WTC11 (cell line): ENCODE measurements around the gene CD69. TPM values are rescaled to one million over a fixed set of nuclear protein-coding genes. Genes with fewer than 3 reads are reported as not detected.

ENCODE experiments used
- ATAC-seq: fragments of 200-7000 bp; cut with Tn5 transposase; 2 replicates; pipeline ENCODE4 v1.10.0; 2021; ENCODE audit warnings: mild to moderate bottlenecking, moderate library complexity
- CTCF ChIA-PET: fragments of 300-600 bp; sonication (Branson Sonifier 250); formaldehyde crosslinking; loops from one replicate; lab custom pipeline; 2021; ENCODE audit warnings: antibody characterized with exemption; lab: Charles Lee
- POLR2A ChIA-PET: fragments of 350-600 bp; sonication (Branson Sonifier 250); formaldehyde crosslinking; loops from one replicate; lab custom pipeline; 2021; ENCODE audit warnings: antibody characterized with exemption; lab: Charles Lee
- DNase-seq: peaks from one replicate; pipeline ENCODE4 v3.0.0; 2021; ENCODE audit warnings: low spot score
- H3K27ac Mint-ChIP-seq: 2 replicates; pipeline ENCODE4 v1.8.0; 2021; ENCODE audit warnings: mixed read lengths
- H3K27me3 Mint-ChIP-seq: 2 replicates; pipeline ENCODE4 v1.8.0; 2021; ENCODE audit warnings: low read depth, mild to moderate bottlenecking, moderate library complexity, mixed read lengths
- H3K36me3 Mint-ChIP-seq: 2 replicates; pipeline ENCODE4 v1.8.0; 2021; ENCODE audit warnings: mixed read lengths
- H3K4me1 Mint-ChIP-seq: 2 replicates; pipeline ENCODE4 v1.8.0; 2022; ENCODE audit warnings: mixed read lengths
- H3K4me3 Mint-ChIP-seq: 2 replicates; pipeline ENCODE4 v1.8.0; 2021; ENCODE audit warnings: mild to moderate bottlenecking, moderate library complexity, mixed read lengths
- H3K9me3 Mint-ChIP-seq: 2 replicates; pipeline ENCODE4 v1.8.0; 2021; ENCODE audit warnings: mixed read lengths
- AFF4 ChIP-seq: sonication (generic); formaldehyde crosslinking; IDR thresholded peaks from 2 replicates; pipeline ENCODE4 v1.8.1; 2023; ENCODE audit warnings: mild to moderate bottlenecking, missing genetic modification reagents, borderline replicate concordance
- AR ChIP-seq: fragments of 250-450 bp; sonication (Bioruptor Pico); IDR thresholded peaks from 2 replicates; pipeline ENCODE4 v1.9.0; 2021; ENCODE audit warnings: mild to moderate bottlenecking
- CDX4 ChIP-seq: fragments of 250-450 bp; sonication (Bioruptor Pico); IDR thresholded peaks from 2 replicates; pipeline ENCODE4 v1.9.0; 2021; ENCODE audit warnings: moderate library complexity, mild to moderate bottlenecking, inconsistent platforms, borderline replicate concordance
- E2F5 ChIP-seq: sonication (generic); formaldehyde crosslinking; IDR thresholded peaks from 2 replicates; pipeline ENCODE4 v1.8.1; 2022; ENCODE audit warnings: mild to moderate bottlenecking, moderate library complexity, missing genetic modification reagents
- ERG ChIP-seq: fragments of 250-450 bp; sonication (Bioruptor Pico); IDR thresholded peaks from 2 replicates; pipeline ENCODE4 v1.8.0; 2021; ENCODE audit warnings: mild to moderate bottlenecking
- ETV6 ChIP-seq: sonication (generic); formaldehyde crosslinking; IDR thresholded peaks from 2 replicates; pipeline ENCODE4 v1.8.1; 2022; ENCODE audit warnings: mild to moderate bottlenecking, missing genetic modification reagents
- IRF1 ChIP-seq: sonication (generic); formaldehyde crosslinking; IDR thresholded peaks from 2 replicates; pipeline ENCODE4 v1.8.0; 2023; ENCODE audit warnings: missing genetic modification reagents
- MAX ChIP-seq: sonication (generic); formaldehyde crosslinking; IDR thresholded peaks from 2 replicates; pipeline ENCODE4 v1.8.0; 2022; ENCODE audit warnings: mild to moderate bottlenecking, missing genetic modification reagents
- NFATC4 ChIP-seq: fragments of 250-450 bp; sonication (Bioruptor Pico); IDR thresholded peaks from 2 replicates; pipeline ENCODE4 v1.9.0; 2021; ENCODE audit warnings: mild to moderate bottlenecking
- PREB ChIP-seq: sonication (generic); formaldehyde crosslinking; IDR thresholded peaks from 2 replicates; pipeline ENCODE4 v1.8.1; 2022; ENCODE audit warnings: mild to moderate bottlenecking, missing genetic modification reagents, moderate library complexity, borderline replicate concordance
- RELA ChIP-seq: sonication (generic); formaldehyde crosslinking; IDR thresholded peaks from 2 replicates; pipeline ENCODE4 v1.8.1; 2022; ENCODE audit warnings: missing genetic modification reagents, mild to moderate bottlenecking, borderline replicate concordance
- SP1 ChIP-seq: sonication (generic); formaldehyde crosslinking; conservative IDR thresholded peaks from 2 replicates; pipeline ENCODE4 v1.8.1; 2022; ENCODE audit warnings: missing genetic modification reagents
- TEAD4 ChIP-seq: sonication (generic); formaldehyde crosslinking; IDR thresholded peaks from 2 replicates; pipeline ENCODE4 v1.8.0; 2022; ENCODE audit warnings: mild to moderate bottlenecking, missing genetic modification reagents
- ZBTB43 ChIP-seq: sonication (generic); formaldehyde crosslinking; IDR thresholded peaks from 2 replicates; pipeline ENCODE4 v1.8.1; 2023; ENCODE audit warnings: mild to moderate bottlenecking, missing genetic modification reagents
- ZNF121 ChIP-seq: sonication (generic); formaldehyde crosslinking; IDR thresholded peaks from 2 replicates; pipeline ENCODE4 v1.8.0; 2023; ENCODE audit warnings: missing genetic modification reagents
- ZSCAN18 ChIP-seq: fragments of 250-450 bp; sonication (Bioruptor Pico); IDR thresholded peaks from 2 replicates; pipeline ENCODE4 v2.1.2; 2022; ENCODE audit warnings: mild to moderate bottlenecking, moderate library complexity
- total RNA-seq: library from RNA; stranded (reverse); gene quantifications from 3 replicates; pipeline ENCODE4 v1.2.3, GENCODE V29; 2021

Gene CD69
- total RNA-seq, 1 experiment from 2014 or later, result 0.42 TPM

GRCh38 chr12:9776781-9777180, 16.1 kb upstream of the CD69 start (continued):
- no peak for TF ChIP-seq AR (CRISPR knock-in tag)
- no peak for TF ChIP-seq NFATC4
- no peak for TF ChIP-seq TEAD4 (CRISPR knock-in tag)

- TF ChIP-seq ZNF121 (CRISPR knock-in tag), result no peak
- TF ChIP-seq MAX (CRISPR knock-in tag), result no peak
- TF ChIP-seq CDX4, result no peak
- TF ChIP-seq, all 79 proteins: peak for 0
- 0 out of 2 replicates have a peak, but pooled peaks cover 6% of the 10 kb centered on the region for H3K9me3 Mint-ChIP-seq
- no peak for DNase-seq
- H3K27ac Mint-ChIP-seq, result no peak overlapping the region
- no peaks in the 10 kb centered on the region for H3K27me3 Mint-ChIP-seq
- H3K4me3 Mint-ChIP-seq, result no peak overlapping the region
- no peak for ATAC-seq
- H3K4me1 Mint-ChIP-seq, result peaks cover 35% of the 10 kb centered on the region
- H3K36me3 Mint-ChIP-seq, result no peaks in the 10 kb centered on the region
- CTCF ChIA-PET, result interaction anchor here (1.0 kb wide), 1 partner anchor 23 kb away, joined by 4 read pairs; no protein-coding TSS in a partner anchor
- POLR2A ChIA-PET, result no interaction called here
Measured at GRCh38 chr12:9773216-9773877, 12.6 kb upstream of the CD69 start.

- H3K36me3 Mint-ChIP-seq, result no peaks in the 10 kb centered on the region
- POLR2A ChIA-PET, result no interaction called here
- no peaks in the 10 kb centered on the region for H3K9me3 Mint-ChIP-seq
- CTCF ChIA-PET, result no interaction called here
- peaks cover 15% of the 10 kb centered on the region for H3K4me1 Mint-ChIP-seq
- H3K4me3 Mint-ChIP-seq, result no peak overlapping the region
- H3K27ac Mint-ChIP-seq, result no peak overlapping the region
- no peaks in the 10 kb centered on the region for H3K27me3 Mint-ChIP-seq
- DNase-seq (no peak), ATAC-seq (no peak)
- TF ChIP-seq ERG (CRISPR knock-in tag), result no peak
- TF ChIP-seq RELA (CRISPR knock-in tag), result no peak
- TF ChIP-seq AFF4, result no peak
- no peak for TF ChIP-seq PREB
- TF ChIP-seq SP1 (CRISPR knock-in tag), result no peak
- no peak for TF ChIP-seq IRF1 (CRISPR knock-in tag)
- no peak for TF ChIP-seq ZSCAN18 (CRISPR knock-in tag)
- no peak for TF ChIP-seq E2F5 (CRISPR knock-in tag)
- TF ChIP-seq ZBTB43 (CRISPR knock-in tag), result no peak
- no peak for TF ChIP-seq ETV6 (CRISPR knock-in tag)
Measured at GRCh38 chr12:9763025-9763424, 2.3 kb upstream of the CD69 start.
